ENCODE measurements around the gene MYO6.

The MYO6 gene

DNA sequence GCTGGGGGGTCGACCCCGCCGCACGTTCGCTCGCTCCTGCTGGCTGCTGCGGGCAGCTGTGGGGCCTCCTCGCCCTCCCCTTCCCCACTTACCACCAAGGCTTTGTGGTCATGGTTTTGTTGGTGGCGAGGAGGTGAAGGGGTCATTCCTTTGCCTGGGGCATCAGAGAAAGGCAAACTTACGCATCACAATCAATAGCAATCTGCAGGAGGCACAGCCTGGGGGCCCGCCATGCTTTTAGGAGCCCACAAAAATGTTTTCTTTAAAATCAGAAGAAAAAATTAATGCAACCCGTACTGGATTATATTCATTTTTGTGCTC lies 186.4 kb downstream of the MYO6 start:
- TF ChIP-seq, protein P1, sequence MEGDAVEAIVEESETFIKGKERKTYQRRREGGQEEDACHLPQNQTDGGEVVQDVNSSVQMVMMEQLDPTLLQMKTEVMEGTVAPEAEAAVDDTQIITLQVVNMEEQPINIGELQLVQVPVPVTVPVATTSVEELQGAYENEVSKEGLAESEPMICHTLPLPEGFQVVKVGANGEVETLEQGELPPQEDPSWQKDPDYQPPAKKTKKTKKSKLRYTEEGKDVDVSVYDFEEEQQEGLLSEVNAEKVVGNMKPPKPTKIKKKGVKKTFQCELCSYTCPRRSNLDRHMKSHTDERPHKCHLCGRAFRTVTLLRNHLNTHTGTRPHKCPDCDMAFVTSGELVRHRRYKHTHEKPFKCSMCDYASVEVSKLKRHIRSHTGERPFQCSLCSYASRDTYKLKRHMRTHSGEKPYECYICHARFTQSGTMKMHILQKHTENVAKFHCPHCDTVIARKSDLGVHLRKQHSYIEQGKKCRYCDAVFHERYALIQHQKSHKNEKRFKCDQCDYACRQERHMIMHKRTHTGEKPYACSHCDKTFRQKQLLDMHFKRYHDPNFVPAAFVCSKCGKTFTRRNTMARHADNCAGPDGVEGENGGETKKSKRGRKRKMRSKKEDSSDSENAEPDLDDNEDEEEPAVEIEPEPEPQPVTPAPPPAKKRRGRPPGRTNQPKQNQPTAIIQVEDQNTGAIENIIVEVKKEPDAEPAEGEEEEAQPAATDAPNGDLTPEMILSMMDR (IDR thresholded peaks at IDR 0.05; ENCODE audit: control insufficient read depth, extremely low read depth, insufficient read depth): no peak
- DNase-seq (ENCODE audit: low read depth): no peak
- no peak overlapping the region for H3K4me3 ChIP-seq (ENCODE audit: low read depth, low read length)

DNA sequence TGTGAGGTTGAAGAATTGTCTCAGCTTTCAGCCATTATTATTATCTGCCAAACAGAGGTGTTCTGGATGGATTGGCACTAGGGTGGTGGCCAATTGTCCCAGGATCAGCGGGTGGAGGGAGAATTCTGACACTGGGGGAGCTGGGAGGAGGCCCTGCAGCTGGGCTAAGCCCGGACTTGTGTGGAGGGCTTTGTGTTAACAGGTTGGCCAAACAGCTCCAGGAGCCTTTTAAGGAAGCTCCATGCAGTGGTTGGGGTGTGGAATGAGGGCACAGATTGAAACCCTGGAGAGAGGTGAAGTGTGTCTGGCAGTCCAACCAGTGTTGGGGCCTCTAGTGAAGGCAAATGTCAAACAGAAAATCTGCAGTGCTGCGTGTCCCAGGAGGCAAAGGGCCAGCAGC lies 187.6 kb downstream of the MYO6 start:
- no peak overlapping the region for H3K4me3 ChIP-seq (ENCODE audit: low read depth, low read length)
- TF ChIP-seq, protein P1 (IDR thresholded peaks at IDR 0.05; ENCODE audit: control insufficient read depth, extremely low read depth, insufficient read depth): no peak
- no peak for DNase-seq (ENCODE audit: low read depth)

DNA sequence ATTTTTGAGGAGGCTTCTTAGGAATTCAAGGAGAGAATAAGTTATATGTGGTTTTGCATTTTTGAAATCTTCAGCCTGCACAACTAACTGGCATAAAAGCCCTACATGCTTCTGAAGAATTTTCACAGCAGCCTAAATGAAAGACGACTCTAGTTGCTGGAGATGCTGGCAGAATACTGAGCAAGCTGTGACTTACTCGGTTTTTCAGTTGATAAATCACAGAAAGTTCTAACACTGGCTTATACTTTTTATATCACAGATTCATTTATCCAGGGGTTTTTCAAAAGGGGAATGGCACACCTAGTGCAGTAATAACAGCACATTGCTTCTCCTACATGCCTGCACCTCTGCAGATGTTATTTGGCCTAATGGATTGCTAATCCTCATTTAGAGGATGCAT lies 188.8 kb downstream of the MYO6 start:
- TF ChIP-seq, protein P1 (IDR thresholded peaks at IDR 0.05; ENCODE audit: control insufficient read depth, extremely low read depth, insufficient read depth): no peak
- H3K4me3 ChIP-seq (ENCODE audit: low read depth, low read length): no peak overlapping the region
- DNase-seq (ENCODE audit: low read depth): no peak

DNA sequence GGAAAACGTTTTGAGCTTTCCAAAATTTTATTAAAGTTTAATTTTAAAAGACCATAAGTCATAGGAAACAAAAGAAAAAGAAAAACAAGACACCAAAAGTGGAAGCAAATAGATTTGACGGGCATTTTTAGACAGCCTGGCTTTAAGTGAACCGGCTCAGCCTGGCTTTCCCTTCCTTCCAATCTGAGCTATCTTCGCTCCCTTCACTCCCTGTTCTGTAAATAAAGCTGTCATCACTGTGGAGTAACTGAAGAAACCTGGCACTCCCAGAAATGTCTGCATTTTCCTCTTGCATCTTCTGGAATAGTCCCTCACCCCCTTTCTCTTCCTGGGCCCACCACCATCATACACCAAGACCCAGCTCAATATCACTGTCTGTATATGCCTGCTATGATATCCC lies 191.5 kb downstream of the MYO6 start:
- DNase-seq (ENCODE audit: low read depth): no peak
- TF ChIP-seq, protein P1 (IDR thresholded peaks at IDR 0.05; ENCODE audit: control insufficient read depth, extremely low read depth, insufficient read depth): no peak
- H3K4me3 ChIP-seq (ENCODE audit: low read depth, low read length): no peak overlapping the region

DNA sequence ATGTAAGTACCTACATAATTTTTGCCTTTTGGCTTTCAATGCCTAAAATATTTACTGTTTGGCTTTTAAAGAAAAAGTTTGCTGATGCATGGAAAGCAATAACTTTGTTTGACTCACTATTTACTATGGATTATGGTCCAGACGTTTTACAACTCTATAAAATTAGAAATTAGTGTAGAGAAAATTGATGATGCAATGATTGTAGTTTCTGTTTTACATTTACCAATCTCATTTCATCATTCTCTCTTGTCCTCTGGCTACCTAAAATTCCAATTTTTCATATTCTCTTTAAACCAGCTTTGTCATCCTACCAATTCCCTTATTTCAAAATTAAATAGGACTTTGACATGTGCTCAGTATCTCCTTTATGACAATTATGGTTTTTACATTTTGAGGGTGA lies 192.5 kb downstream of the MYO6 start:
- no peak for DNase-seq (ENCODE audit: low read depth)
- TF ChIP-seq, protein P1 (IDR thresholded peaks at IDR 0.05; ENCODE audit: control insufficient read depth, extremely low read depth, insufficient read depth): no peak
- H3K4me3 ChIP-seq (ENCODE audit: low read depth, low read length): no peak overlapping the region

DNA sequence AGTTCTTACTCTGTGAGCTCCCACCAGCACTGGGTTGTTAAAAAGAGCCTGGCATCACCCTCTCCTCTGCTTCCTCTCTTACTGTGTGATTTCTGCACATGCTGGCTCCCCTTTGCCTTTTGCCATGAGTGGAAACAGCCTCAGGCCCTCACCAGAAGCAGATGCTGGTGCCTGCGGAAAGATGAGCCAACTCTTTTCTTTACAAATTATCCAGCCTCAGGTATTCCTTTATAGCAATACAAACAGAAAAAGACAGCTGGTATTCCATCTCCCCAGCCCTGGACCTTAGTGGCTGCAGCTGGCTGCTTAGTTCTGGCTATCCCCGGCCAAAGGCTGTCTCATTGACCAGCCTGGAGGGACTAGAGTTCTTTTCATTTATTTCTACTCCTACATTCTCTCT lies 194.3 kb downstream of the MYO6 start:
- TF ChIP-seq, protein P1 (IDR thresholded peaks at IDR 0.05; ENCODE audit: control insufficient read depth, extremely low read depth, insufficient read depth): no peak
- no peak for DNase-seq (ENCODE audit: low read depth)
- no peak overlapping the region for H3K4me3 ChIP-seq (ENCODE audit: low read depth, low read length)

DNA sequence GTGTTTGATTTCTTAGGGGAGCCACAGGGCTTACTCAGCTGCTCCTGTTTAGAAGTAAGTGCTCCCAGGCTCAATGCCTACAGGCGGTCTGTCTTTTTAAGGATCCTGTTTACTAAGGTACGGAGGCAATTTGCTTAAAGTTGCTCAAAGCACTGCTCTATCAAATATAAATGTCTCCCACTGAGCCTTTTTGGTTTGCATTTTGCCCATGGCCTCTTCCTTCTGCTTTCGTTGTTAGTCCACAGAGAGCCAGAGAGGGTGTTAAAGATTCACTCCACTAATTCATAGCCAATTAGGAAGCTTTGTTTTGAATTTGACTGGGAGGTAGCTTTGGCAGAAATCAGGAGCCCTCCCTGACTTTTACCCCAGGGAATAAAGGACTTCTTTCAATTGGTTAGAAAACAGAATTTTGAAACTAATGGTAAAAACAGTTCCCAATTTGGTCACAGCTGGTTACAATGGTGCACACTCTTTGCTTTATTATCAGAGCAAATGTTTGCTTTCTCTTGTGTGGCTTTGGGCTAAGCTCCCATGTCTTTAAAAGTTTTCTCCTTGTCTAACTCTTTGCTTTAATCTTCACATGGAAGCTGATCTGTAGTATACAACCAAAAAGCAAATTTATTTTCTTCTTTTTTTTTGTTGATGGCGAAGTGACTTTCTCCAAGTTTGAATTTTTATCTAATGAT lies 197.2 kb downstream of the MYO6 start:
- no peak overlapping the region for H3K4me3 ChIP-seq (ENCODE audit: low read depth, low read length)
- TF ChIP-seq, protein P1 (IDR thresholded peaks at IDR 0.05; ENCODE audit: control insufficient read depth, extremely low read depth, insufficient read depth): no peak
- DNase-seq (ENCODE audit: low read depth): no peak

Measured in LNCaP clone FGC (cell line).